ENCODE data around the gene NCKAP5L.
"Not testable (repeated sequence)": the region's sequence is repeated elsewhere in the genome, so short reads cannot be mapped to it uniquely, and the experiment has no call there.

NCKAP5L gene

GRCh38 chr12:49828133-49829091 is at the start of gene NCKAP5L:
NCKAP5L (minus strand) TSS chr12:49828413; CDS start chr12:49804044, 24,369 bp downstream.
- DNase-seq = peak; percentile 77 to 95

- DNase-seq = no peak
Measured at GRCh38 chr12:49877066-49877465, 48.9 kb upstream of the NCKAP5L start.

- DNase-seq = no peak
Measured at GRCh38 chr12:49876070-49876469, 47.9 kb upstream of the NCKAP5L start.

GRCh38 chr12:49875115-49875720 is 47.0 kb upstream of the NCKAP5L start:
- no peak for DNase-seq

GRCh38 chr12:49874142-49874897 is 46.1 kb upstream of the NCKAP5L start:
- no peak for DNase-seq

GRCh38 chr12:49873361-49873934 is 45.2 kb upstream of the NCKAP5L start:
- DNase-seq = no peak

- no peak for DNase-seq
Measured at GRCh38 chr12:49872781-49873181, 44.6 kb upstream of the NCKAP5L start.

- DNase-seq = no peak
Measured at GRCh38 chr12:49872381-49872780, 44.2 kb upstream of the NCKAP5L start.

- not testable (repeated sequence) for DNase-seq
Measured at GRCh38 chr12:49871811-49872251, 43.6 kb upstream of the NCKAP5L start.

GRCh38 chr12:49871263-49871561 is 43.0 kb upstream of the NCKAP5L start:
- no peak for DNase-seq

GRCh38 chr12:49870501-49871262 is 42.5 kb upstream of the NCKAP5L start:
- no peak for DNase-seq

GRCh38 chr12:49869816-49870500 is 41.7 kb upstream of the NCKAP5L start:
- no peak for DNase-seq

GRCh38 chr12:49868952-49869815 is 41.0 kb upstream of the NCKAP5L start:
- DNase-seq = peak in 1 of 2 experiments; percentile 32

- DNase-seq = no peak
Measured at GRCh38 chr12:49868449-49868848, 40.2 kb upstream of the NCKAP5L start.

GRCh38 chr12:49867570-49868341 is 39.5 kb upstream of the NCKAP5L start:
- no peak for DNase-seq

GRCh38 chr12:49866859-49867569 is 38.8 kb upstream of the NCKAP5L start:
- DNase-seq = peak; percentile 39 to 82

GRCh38 chr12:49865782-49866135 is 37.5 kb upstream of the NCKAP5L start:
- no peak for DNase-seq

GRCh38 chr12:49865109-49865781 is 37.0 kb upstream of the NCKAP5L start:
- DNase-seq = no peak

GRCh38 chr12:49864798-49865090 is 36.5 kb upstream of the NCKAP5L start:
- no peak for DNase-seq

All from NCI-H526 (cell line).